Epidermal melanocyte (primary cell): ENCODE results near the gene AKAP6.

ENCODE experiments used
- DNase-seq: peaks from one replicate; pipeline ENCODE4 v3.0.0; 2011; ENCODE audit warnings: low spot score; ENCODE audit not compliant: insufficient read length

The AKAP6 gene, protein sequence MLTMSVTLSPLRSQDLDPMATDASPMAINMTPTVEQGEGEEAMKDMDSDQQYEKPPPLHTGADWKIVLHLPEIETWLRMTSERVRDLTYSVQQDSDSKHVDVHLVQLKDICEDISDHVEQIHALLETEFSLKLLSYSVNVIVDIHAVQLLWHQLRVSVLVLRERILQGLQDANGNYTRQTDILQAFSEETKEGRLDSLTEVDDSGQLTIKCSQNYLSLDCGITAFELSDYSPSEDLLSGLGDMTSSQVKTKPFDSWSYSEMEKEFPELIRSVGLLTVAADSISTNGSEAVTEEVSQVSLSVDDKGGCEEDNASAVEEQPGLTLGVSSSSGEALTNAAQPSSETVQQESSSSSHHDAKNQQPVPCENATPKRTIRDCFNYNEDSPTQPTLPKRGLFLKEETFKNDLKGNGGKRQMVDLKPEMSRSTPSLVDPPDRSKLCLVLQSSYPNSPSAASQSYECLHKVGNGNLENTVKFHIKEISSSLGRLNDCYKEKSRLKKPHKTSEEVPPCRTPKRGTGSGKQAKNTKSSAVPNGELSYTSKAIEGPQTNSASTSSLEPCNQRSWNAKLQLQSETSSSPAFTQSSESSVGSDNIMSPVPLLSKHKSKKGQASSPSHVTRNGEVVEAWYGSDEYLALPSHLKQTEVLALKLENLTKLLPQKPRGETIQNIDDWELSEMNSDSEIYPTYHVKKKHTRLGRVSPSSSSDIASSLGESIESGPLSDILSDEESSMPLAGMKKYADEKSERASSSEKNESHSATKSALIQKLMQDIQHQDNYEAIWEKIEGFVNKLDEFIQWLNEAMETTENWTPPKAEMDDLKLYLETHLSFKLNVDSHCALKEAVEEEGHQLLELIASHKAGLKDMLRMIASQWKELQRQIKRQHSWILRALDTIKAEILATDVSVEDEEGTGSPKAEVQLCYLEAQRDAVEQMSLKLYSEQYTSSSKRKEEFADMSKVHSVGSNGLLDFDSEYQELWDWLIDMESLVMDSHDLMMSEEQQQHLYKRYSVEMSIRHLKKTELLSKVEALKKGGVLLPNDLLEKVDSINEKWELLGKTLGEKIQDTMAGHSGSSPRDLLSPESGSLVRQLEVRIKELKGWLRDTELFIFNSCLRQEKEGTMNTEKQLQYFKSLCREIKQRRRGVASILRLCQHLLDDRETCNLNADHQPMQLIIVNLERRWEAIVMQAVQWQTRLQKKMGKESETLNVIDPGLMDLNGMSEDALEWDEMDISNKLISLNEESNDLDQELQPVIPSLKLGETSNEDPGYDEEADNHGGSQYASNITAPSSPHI (N-terminal part only)

GRCh38 chr14:32329146-32329545 is at the start of gene AKAP6:
TSS of gene AKAP6 (plus strand) at chr14:32329298. CDS start at chr14:32433494, 104,196 bp downstream.
- no peak for DNase-seq

DNA sequence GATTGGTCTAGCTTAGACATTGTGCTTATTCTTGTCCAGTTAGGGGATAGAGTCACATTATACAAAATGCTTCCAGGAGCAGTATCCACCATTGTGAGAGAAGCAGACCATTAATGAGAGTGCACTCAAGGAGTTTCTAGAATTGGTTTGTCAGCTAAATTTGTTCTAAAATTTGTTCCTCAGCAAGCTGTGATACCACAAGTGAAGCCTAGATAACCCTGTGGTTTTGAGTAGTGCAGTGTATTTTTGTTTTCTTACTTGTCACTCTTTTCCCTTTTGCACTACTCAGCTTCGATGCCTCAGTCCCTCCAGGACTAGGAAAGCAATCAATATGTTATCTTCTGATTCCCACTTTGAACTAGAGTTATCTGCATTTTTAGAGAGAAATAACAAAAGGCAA is 42.5 kb upstream of the AKAP6 start:
- no peak for DNase-seq

GRCh38 chr14:32296366-32296765 is 32.7 kb upstream of the AKAP6 start:
- DNase-seq = no peak

- DNase-seq = no peak
Measured at GRCh38 chr14:32298346-32298745, 30.8 kb upstream of the AKAP6 start.

DNA sequence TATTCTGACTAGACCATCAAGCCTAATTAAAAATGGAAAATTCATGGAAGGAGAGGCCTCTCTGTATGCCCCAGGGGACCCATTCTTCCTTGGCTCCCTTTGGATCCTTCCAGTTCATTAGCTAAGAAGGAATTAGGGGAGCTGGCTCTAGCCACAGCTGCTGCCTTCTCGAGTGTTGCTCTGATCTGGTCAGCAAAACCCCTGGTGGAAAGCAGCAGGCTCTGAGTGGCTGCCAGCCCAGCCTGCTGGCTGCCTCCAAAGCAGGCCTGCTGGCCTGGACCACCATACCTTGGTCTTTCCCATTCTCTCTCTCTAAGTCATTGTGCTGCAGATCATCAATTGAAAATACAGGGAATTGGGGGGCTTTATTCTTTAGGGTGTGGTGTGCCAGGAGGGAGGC is 29.0 kb upstream of the AKAP6 start:
- DNase-seq = no peak

GRCh38 chr14:32303865-32304264 is 25.2 kb upstream of the AKAP6 start:
- no peak for DNase-seq

DNA sequence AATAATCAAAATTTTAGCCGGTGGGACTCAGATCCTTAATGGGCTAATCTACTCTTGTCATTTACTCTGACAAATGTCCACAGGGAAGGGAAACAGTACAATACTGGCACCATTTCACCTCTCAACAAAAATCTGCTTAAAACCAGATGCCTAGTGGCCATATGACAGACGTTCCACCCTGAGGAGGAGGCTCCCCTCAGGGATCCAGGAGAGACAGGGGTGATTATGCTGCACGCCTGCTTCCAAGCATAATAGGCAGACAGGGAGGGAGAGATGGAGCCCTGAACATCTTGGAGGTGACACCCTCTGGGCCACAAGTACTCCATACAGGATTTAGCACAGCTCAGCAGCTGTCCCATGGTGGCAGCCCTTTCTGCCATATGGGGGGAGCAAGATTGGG is 24.8 kb upstream of the AKAP6 start:
- DNase-seq = no peak

DNA sequence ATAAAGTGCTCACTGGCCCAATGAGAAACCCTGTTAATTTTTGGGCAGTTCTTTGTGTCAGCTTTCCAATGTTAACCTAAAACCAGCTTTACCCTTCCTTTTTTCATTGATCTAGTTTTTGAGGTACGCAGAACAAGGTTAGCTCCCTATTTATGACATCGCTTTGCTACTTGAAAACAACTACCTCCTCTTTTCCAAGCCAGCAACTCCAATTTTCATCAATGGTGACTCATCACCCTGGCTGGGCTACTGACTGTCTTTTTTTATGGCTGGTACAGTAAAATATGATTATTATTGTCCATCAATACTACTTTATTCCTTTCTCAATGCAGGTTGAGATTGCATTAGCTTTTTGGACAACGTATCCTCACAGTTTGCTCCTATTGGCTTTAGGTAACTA is 22.5 kb upstream of the AKAP6 start:
- DNase-seq = no peak

- no peak for DNase-seq
Measured at GRCh38 chr14:32307881-32308582, 21.1 kb upstream of the AKAP6 start.

DNA sequence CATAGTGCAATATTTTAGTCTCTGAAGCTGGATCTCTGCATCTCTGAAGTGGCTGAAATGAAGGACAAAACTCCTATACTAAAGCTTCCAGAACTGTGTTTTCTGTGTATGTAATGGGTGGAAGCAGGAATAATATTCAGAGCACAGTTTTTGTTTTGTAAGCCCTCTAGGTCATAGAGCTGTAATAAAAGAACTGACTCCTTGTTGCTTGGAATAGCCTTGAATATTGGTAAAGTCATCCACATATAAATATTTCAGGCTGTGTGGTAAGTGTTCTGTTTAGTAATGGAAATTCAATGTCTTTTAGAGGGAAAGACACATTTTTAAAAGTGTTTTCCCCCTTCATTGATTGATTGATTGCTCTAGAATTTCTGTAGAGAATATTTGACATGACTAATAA is 18.2 kb upstream of the AKAP6 start:
- DNase-seq = no peak

GRCh38 chr14:32311294-32312009 is 17.6 kb upstream of the AKAP6 start:
- no peak for DNase-seq

- no peak for DNase-seq
Measured at GRCh38 chr14:32312010-32312331, 17.1 kb upstream of the AKAP6 start.

DNA sequence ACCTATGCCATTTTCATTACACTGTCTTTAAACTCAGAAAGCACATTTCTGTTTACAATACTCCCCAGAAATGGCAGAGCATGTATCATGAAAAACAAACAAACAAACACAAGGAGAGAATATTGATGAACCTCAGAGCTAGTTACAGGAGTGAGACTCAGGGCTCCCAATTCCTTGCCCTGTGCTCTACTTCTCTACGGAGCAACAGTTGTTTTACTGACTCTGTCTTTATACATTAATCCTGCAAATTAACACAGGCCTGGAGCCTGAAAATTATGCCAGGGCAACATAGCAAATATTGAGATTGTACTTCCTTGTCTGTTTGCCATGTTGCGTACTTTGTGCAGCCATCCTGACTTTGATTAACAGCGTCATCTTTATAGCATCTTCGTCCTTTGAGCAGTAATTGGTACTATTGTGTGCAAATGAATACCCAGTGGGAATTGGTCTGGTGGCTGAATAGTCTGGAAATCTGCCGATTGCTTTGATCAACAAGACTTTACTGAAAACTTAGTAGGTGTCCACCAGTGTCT is 15.2 kb upstream of the AKAP6 start:
- no peak for DNase-seq

DNA sequence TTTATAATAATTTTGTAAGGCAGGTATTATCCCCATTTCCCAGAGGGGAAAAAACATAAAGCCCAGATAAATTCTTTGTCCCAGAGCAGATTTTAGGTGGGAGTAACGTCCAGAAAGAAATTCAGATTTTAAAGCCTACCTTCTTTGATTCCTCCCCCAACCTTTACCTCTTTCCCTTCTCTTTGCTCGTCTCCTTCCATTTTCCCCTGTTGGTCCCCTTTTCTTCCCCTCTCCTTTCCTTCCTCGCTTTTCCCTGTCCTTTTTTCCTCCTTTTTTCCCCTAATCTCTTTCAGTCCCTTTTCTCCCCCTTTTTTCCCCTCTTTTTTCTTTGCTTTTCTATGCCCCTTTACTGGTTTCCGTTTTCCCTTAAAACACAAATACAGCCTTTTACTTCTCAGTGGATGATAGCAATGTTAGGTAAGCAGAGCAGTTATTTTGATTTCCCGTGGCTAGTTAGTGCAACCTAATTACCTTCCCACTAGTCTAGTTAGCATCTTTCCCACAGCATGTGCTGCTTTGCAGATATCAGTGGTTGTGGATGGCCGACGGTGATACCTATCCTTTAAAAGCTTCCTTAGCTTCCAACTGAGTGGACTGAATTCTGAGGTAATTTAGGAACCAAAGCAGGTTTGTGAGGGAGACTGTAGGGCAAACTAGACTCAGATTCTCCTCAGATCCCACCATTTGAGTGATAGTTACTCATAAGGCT is 10.9 kb upstream of the AKAP6 start:
- no peak for DNase-seq

GRCh38 chr14:32319368-32320049 is 9.6 kb upstream of the AKAP6 start:
- DNase-seq = no peak

DNA sequence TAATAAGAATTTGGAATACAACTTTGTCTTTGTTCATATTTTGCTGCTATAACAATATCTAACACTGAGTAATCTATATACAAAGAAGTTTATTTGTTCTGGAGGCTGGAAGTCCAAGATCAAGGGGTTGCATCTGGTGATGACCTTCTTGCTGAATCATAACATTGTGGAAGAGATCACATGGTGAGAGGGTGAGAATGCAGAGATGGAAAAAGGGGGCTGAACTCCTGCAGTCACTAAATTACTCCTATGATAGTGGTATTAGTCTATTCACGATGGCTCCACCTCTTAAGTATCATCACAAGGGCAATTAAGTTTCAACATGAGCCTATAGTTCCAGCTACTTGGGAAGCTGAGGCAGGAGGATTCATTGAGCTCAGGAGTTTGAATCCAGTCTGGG is 4.5 kb upstream of the AKAP6 start:
- DNase-seq = peak; percentile 33

DNA sequence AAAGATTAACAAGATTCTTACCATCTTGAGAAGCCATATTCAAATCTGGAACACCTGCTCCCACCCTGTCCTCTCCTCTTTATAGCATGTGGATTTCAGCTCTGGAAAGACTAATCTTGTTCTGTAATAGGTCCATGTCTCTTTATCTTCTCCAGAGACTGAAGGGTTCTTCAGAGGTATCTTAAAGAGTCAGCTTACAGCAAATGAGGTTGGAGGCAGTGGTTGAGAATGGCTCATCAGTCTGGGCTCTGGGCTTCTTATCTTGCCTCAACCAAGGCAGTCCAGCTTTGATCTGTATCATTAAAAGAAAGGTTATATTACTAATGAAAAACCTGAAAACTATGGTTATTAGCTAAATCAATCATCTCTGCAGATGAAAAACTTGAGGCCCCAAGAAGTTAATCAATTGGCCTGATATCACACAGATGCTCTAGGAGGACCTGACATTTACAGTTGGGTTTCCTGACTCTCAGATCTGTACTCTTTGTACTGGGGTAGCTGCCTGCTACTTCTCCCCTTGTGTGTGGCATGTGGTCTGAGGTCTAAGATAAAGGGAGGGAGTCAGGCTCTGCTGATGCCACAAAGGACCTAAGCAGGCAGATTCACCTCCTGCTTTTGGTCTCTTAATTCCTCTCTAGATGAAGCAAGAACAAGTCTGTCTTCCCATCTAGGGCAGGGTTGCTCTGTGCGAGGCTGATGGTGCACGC is 1.7 kb upstream of the AKAP6 start:
- DNase-seq = no peak

DNA sequence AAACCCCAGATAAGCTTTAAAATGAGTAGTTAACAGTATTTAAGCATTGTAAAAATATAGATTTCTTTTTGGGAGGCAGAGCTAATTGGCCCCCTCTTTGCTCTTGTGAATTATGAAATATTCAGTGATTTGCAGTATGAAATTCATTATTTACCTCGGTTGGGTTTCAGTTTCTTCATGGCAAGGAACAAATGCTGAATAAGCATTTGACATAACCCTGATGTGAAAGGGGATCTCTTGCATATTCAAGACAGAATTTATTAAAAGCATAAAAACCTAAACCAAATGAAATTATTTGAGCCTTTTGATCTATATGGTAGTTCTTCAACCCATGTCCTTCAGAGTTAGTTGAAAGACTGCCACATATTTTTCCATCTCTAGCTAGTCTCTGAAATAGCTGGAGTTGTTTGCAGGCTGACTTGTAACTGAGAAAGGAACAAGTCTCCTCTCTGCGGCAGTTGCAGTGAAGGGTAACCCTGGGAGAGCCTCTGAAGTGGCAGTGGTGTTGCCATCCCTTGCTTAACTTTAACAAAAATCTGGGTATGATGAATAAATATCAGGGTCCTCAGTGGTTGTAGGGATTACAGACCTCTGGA is 690 bp downstream of the AKAP6 start:
- no peak for DNase-seq
